Fibroblast of peridontal ligament (primary cell): ENCODE measurements around the gene MAGI1.
"Not testable (repeated sequence)": the region's sequence is repeated elsewhere in the genome, so short reads cannot be mapped to it uniquely, and the experiment has no call there.

ENCODE experiments used
- DNase-seq: peaks from one replicate; pipeline ENCODE4 v3.0.0-alpha.2; 2010; ENCODE audit errors: extremely low read depth

Gene MAGI1

DNA sequence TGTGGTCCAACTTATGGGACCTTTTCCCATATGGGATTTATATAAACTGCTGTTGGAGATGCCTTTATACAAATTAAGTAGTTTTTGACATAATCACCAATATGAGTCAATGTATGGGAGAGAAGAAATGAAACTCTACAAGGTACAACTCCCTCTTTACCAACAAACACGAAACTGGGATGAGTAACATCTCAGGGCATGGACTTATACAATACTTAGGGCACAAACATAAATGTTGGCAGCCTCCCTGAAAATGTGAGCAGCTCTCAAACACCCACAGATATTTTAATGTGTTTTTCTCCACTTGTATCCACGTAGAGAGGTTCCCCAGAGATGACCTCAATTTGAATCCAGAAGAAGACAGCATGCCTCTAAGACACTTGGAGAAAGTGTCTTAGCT lies 161.6 kb downstream of the MAGI1 start:
- no peak for DNase-seq

DNA sequence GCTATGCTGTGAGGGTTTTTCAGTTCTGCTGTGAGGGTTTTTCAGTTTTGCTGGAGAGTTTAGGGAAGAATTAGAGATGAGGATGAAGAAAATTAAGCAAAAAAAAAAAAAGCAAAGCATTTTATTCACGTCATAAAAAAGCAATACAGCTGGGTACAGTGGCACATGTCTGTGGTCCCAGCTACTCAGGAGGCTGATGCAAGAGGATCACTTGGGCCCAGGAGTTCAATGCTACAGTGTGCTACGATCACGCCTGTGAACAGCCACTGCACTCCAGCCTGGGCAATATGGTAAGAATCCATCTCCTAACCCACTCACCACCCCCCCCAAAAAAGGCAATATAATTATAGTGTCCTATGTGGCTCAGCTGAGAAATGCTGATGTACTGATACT lies 162.7 kb downstream of the MAGI1 start:
- DNase-seq: no peak

GRCh38 chr3:65875393-65876027 lies 163.2 kb downstream of the MAGI1 start:
- DNase-seq: no peak

GRCh38 chr3:65873869-65874268 lies 164.8 kb downstream of the MAGI1 start:
- DNase-seq: no peak

DNA sequence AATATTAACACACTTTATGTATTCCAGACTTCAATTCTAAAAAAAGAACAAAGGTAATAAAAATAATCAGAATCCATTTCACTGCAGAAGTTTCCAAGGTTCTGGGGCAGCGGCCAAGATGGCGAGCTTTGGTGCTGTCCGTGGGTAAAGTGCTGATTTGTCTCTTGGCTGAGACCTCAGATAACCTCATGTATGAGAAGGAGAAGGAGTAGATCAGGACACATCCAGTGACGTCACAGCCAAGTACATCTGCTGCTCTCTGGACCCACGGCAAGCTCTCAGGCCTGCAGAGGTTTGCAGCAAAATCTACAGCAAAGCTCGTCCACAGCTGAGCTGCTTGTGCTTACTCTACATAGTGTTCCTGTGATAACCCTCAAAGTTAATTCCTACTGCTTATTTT lies 165.7 kb downstream of the MAGI1 start:
- no peak for DNase-seq

DNA sequence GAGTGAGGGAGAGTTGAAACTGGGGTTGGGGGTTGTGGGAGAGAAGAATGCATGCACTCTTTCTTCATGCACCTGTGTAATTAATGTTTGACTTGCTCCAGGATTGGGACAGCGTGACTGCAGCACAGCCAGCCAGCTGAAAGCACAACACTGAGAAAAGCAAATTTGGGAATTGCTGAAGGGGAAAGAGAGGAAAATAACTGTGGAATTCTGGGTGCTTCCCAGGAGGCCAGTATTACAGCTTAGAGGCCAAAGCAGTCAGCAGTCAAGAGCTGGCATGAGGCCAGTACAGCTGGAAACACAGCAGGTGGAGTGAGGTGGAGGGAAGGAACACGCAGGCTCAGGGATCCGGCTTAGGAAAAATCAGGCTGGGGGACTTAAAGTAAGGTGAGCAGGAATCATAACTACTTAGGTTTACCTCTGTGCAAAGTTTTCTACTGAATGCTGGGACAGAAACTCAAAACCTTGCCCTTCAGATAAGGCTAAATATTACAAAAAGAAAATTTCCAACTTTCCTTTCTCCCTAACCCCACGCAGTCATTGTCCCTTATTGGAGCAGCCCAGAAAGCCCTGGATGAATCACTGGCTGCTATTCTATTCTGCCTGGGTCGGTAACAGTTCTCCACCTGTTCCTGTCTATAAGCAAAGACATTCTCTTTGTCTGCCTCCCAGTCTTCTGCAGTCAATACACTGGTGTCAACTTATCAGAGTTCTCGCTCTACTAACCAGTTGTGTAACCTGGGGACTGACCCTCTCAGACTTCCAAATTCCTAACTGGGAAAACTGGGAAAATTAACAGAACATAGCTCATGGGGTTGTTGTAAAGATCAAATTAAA lies 167.2 kb downstream of the MAGI1 start:
- DNase-seq: no peak

DNA sequence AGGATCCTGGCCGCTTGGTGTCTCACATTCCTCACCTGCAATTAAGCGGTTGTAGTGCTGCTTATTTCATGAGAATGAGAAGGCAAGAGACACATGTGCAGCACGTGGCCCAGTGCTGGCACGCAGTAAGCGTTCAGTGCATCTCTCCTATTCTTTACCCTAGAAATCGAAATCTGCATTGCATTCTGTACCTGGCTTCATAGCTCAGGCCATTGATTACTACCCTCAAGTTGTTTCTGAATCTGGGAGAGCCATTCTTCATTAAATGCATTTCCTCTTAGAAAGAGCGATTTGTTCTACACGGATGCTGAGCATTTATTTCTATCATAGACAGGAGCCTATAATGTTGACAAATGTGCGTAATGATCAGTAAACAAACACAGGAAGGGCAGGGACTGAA lies 168.9 kb downstream of the MAGI1 start:
- no peak for DNase-seq

- no peak for DNase-seq
These were observed 171.1 kb downstream of the MAGI1 start for GRCh38 chr3:65867463-65868210.

DNA sequence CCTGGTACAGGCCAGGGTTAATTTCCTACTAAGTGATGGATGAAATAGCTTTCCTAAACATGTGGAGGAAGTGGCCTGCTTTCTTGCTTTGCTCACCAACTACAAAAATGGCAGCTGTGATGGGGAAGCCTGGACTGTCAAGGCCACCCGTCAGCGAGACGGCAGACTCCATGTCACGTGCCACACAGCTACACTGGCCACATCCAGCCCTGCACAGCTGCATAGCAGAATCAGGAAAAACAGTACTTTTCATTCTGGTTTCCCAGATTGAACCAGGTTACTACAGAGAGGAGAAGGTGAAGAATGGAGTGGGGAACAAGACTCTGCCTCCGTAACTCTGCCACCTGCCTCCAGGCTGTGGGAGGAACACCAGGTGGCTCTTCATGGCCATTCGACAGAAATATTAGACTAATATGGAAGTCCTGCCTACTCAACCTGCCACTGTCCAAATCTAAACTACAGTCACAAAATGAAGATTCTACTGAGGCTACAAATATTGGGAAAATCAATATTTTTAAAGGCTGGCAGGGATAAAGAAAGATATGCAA lies 174.3 kb downstream of the MAGI1 start:
- no peak for DNase-seq

- DNase-seq: no peak
These were observed 177.0 kb downstream of the MAGI1 start for GRCh38 chr3:65861718-65862117.

- DNase-seq: not testable (repeated sequence)
These were observed 179.1 kb downstream of the MAGI1 start for GRCh38 chr3:65859612-65860011.

- DNase-seq: no peak
These were observed 180.0 kb downstream of the MAGI1 start for GRCh38 chr3:65858749-65859148.

- no peak for DNase-seq
These were observed 181.4 kb downstream of the MAGI1 start for GRCh38 chr3:65857327-65857726.

GRCh38 chr3:65856907-65857306 lies 181.8 kb downstream of the MAGI1 start:
- no peak for DNase-seq

- DNase-seq: peak; percentile 68
These were observed 183.2 kb downstream of the MAGI1 start for GRCh38 chr3:65855370-65856100.

DNA sequence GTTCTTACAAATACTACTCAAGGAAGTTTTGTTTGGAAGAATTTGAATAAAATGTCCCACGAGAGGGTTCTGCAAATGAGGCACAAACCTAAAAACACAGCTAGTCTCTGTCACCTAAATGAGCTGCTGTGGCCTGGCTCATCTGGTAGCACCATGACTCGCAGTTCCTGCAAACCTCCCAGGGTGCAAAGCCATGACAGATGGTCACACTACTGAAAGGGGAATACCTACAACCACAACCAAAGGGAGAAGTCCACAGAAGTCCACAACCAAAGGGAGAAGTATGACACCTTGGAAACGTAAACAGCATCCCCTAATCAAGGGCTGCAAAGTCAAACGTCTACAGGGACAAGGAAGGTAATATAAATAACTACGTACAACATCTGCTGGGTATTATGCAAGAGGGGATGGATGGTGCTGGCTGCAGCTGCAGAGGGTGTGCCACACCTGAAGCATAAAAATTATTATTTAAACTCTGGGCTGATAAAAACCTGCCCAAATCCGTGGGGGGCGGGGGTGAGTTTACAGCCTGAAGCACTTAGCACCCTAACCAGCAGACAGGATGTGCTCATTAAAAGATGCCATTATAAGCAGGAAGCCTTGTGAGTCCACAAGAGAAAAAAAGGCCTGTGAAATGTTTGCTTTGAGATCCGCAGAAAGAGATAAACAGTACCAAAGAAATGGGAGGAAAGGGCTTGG lies 184.0 kb downstream of the MAGI1 start:
- no peak for DNase-seq

DNA sequence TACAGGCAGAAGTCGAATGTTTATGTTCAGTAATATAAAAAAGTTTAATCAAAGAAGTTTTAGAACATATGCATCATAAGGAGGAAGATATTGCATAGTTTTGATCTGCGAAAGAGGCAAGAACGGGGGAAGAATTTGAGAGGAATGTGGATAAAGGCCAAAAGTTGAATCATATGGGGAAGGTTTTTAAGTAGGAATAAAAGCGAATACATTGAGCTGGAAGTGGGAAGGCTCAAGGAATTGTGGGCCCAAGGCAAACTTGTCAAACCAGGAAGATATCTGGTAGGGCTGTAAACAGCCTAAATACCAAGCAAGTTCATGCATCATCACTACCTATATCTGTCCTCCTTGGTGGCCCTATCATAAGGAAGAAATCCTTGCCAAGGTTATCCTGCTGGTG lies 186.9 kb downstream of the MAGI1 start:
- peak; percentile 87 for DNase-seq

DNA sequence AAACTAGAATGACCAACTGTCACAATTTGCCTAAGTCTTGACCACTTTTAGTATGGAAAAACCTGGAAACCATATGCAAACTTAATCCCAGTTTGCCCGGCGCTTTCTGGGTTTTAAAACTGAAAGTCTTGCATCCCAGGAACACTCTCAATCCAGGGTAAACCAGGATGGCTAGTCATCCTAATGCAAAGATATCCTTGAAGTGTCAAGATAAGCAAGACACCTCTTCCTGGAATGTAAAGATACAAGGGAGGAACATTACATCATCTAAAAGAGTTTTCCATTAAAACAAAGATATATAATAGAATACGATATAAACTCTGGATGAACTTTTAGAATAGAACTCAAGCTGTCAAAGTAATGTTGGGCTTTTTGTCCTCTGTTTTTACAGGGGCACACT lies 188.5 kb downstream of the MAGI1 start:
- DNase-seq: no peak

GRCh38 chr3:65848024-65848423 lies 190.7 kb downstream of the MAGI1 start:
- peak; percentile 49 for DNase-seq

DNA sequence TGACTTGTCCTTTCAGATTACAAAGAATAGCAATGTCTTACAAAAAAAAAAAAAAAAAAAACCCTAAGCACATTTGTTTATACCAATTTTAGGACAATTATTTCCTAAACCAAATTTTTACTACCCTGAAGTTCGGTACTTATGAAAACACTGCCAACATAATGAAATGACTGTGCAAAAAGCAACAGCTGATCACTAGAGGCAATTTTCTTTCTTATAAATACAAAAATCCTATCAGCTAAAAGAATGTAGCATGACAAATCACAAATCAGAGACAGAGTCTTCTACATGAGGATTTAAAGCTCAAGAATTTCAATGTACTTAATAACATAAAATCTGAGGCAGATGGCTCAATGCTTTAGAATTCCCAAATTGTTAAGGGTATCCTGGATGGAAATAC lies 191.8 kb downstream of the MAGI1 start:
- peak; percentile 71 for DNase-seq

GRCh38 chr3:65844370-65844769 lies 194.3 kb downstream of the MAGI1 start:
- no peak for DNase-seq
